Measurements from ENCODE around the gene SYS1. TPM values are rescaled to one million over a fixed set of nuclear protein-coding genes. Genes with fewer than 3 reads are reported as not detected.

Gene SYS1
- total RNA-seq: 10 to 100 TPM; 16.6 to 26.2 (median 20.8) TPM
- long read RNA-seq, transcript SYS1-201 (4 exons, 2,862 nt): major isoform, 12 of 13 reads
- long read RNA-seq, partial matches to known transcripts: 0 of 13 reads
- long read RNA-seq, other reads (novel, unspliced or antisense): 1 of 13 reads

DNA sequence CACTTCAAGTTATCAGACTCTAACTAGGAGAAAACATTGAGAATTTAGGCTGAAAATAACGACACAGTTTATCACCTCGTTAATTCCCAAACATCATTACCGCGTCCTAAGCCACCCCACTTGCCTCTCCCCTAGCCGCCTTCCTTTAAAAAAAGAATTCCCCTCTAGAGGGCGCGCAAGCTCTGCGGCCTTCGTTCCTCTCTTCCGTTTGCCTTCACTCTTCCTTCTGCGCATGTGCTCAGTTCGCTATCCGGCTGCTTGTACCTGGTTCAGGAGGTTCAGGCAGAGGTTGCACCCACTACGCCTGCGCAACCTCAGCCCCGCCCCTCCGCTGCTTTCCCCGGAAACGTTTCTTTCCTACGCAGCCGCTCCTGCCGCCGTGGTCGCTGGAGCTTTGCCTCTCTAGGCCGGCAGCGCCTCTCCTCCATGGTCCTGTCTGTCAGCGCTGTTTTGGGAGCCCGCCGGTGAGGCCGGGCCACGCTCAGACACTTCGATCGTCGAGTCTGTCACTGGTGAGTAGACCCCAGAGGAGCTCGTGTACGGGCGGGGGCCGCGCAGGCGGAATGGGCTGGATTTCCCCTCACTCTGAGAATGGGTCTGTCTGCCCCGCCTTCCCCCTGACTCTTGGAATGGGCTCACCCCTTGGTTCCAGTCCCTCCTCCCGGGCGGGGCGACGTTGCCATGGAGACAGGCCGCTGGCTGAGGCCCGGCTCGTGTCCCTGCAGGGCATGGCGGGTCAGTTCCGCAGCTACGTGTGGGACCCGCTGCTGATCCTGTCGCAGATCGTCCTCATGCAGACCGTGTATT, at the start of gene SYS1:
TSS of gene SYS1 (plus strand) at position 353 of the 807 bp plus-strand sequence. CDS start at position 729, 376 bp downstream.
- DNase-seq (peak; percentile 99), ATAC-seq (peak; percentile 70 to 84 (median 73))
- TF ChIP-seq POLR2A (IDR thresholded peaks at IDR 0.05) (peak; percentile 98), CTCF (IDR thresholded peaks at IDR 0.05) (peak; percentile 83 to 94 (median 90))
- Histone ChIP-seq H3K4me3 (peak within 1 kb of the TSS; percentile 69 to 89 (median 83)), H3K9me3 (no peaks in the 10 kb centered on the region), H3K27ac (peak within 1 kb of the TSS; percentile 93 to 99 (median 99)), H3K4me1 (peaks cover 0 to 52% (median 15%) of the 10 kb centered on the region in 4 donors), H3K27me3 (no peaks in the 10 kb centered on the region), H3K36me3 (peaks cover 0 to 28% (median 10%) of the 10 kb centered on the region in 4 donors)
- intact Hi-C loops (cut with DNase I): no loop called here
- WGBS (ENCODE audit: insufficient coverage, low coverage, low lambda C conversion rate, missing lambda C conversion rate): under 1% methylated on average over 31 of the region's 55 CpGs

GRCh38 chr20:45313943-45314342, 49.0 kb upstream of the SYS1 start:
- TF ChIP-seq POLR2A (IDR thresholded peaks at IDR 0.05) (no peak), CTCF (IDR thresholded peaks at IDR 0.05) (no peak)
- Histone ChIP-seq H3K27ac (no peak overlapping the region), H3K27me3 (no peaks in the 10 kb centered on the region), H3K4me3 (no peak overlapping the region), H3K36me3 (no peaks in the 10 kb centered on the region), H3K4me1 (peaks cover 0 to 3% (median 0%) of the 10 kb centered on the region in 4 donors), H3K9me3 (no peaks in the 10 kb centered on the region)
- no peak for DNase-seq
- WGBS (ENCODE audit: insufficient coverage, low coverage, low lambda C conversion rate, missing lambda C conversion rate): 39% methylated on average over 2 of the region's 11 CpGs
- ATAC-seq: no peak
- intact Hi-C loops (cut with DNase I): loop anchor here (10.0 kb wide), 1 partner anchor 461 kb away; no protein-coding TSS in a partner anchor

DNA sequence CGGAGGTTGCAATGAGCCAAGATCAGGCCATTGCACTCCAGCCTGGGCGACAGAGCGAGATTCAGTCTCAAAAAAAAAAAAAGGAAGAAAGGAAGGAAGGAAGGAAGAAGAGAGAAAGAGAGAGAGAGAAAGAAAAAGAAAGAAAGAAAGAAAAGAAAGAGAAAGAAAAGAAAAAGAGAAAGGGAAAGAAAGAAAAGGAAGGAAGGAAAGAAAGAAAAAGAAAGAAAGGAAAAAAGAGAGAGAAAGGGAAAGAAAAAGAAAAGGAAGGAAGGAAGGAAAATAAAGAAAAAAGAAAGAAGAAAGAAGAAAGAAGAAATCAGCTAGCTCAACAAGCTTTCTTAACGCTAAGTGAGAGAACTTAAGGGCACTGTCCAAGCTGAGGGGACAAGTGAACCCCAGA, 47.3 kb upstream of the SYS1 start:
- 92% methylated on average over 3 of the region's 4 CpGs for WGBS (ENCODE audit: insufficient coverage, low coverage, low lambda C conversion rate, missing lambda C conversion rate)
- Histone ChIP-seq H3K27ac (no peak overlapping the region), H3K36me3 (no peaks in the 10 kb centered on the region), H3K9me3 (no peaks in the 10 kb centered on the region), H3K27me3 (no peaks in the 10 kb centered on the region), H3K4me3 (no peak overlapping the region), H3K4me1 (peaks cover 0 to 3% (median 0%) of the 10 kb centered on the region in 4 donors)
- intact Hi-C loops (cut with DNase I): loop anchor here (5.0 to 10.0 kb wide), 3 partner anchors 122 to 459 kb away; no protein-coding TSS in a partner anchor
- ATAC-seq: no peak
- no peak for DNase-seq
- TF ChIP-seq POLR2A (IDR thresholded peaks at IDR 0.05): no peak

GRCh38 chr20:45316150-45317080, 46.5 kb upstream of the SYS1 start:
- H3K4me1 ChIP-seq: peaks cover 0 to 3% (median 0%) of the 10 kb centered on the region in 4 donors
- H3K27me3 ChIP-seq: no peaks in the 10 kb centered on the region
- H3K27ac ChIP-seq: no peak overlapping the region
- DNase-seq: no peak
- TF ChIP-seq POLR2A (IDR thresholded peaks at IDR 0.05) (no peak), CTCF (IDR thresholded peaks at IDR 0.05) (no peak)
- 13% methylated on average over 14 of the region's 71 CpGs for WGBS (ENCODE audit: insufficient coverage, low coverage, low lambda C conversion rate, missing lambda C conversion rate)
- intact Hi-C loops (cut with DNase I): loop anchor here (5.0 to 10.0 kb wide), 3 partner anchors 121 to 458 kb away; no protein-coding TSS in a partner anchor
- no peaks in the 10 kb centered on the region for H3K9me3 ChIP-seq
- no peak overlapping the region for H3K4me3 ChIP-seq
- no peaks in the 10 kb centered on the region for H3K36me3 ChIP-seq
- ATAC-seq: no peak

All from right lobe of liver (tissue), 6 donors.